Measurements from ENCODE around the gene PANK4. TPM values are rescaled to one million over a fixed set of nuclear protein-coding genes. Genes with fewer than 3 reads are reported as not detected.

The PANK4 gene
- total and polyA plus RNA-seq, 2 of the 8 experiments (the other 6 are each of a cell fraction or from before 2014, with no cell fraction given): 20.1 to 29.7 TPM

DNA sequence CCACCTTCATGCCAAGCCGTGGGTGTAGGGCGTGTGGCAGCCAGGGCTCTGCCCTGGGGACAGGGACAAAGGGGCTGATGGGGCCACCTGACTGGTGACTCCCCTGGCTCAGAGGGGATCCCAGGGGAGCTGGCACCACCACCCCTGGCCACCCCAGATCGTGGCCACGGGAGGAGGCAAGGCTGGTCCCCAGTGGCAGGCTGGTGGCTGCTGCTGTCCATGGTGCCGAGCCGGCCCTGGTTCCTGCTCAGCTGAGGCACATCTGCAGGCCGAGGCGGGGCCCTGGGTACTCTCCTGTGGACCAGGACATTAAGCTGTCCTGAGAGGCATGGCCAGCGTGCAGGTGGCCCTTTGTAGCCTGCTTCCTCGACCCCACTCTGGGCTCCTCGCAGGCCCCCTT, 43.8 kb downstream of the PANK4 start:
- POLR2A ChIA-PET (ENCODE audit: partially characterized antibody): no interaction called here
- H2BK20ac ChIP-seq (ENCODE audit: low read length): no peak overlapping the region
- no peak overlapping the region for H3K4me2 ChIP-seq (ENCODE audit: insufficient read depth in 1 of 2, low read depth in 2 of 2, low read length in 2 of 2)

More for the DNA sequence above, 43.8 kb downstream of the PANK4 start:
- Histone ChIP-seq H2AFZ (ENCODE audit: low read length) (no peak overlapping the region), H3K23me2 (ENCODE audit: low read depth, low read length) (no peaks in the 10 kb centered on the region; the same call in 1 of the 2 replicates), H4K5ac (ENCODE audit: insufficient read length, low read depth, low read length) (no peak overlapping the region), H4K91ac (replicated peaks; ENCODE audit: insufficient read length, low read length) (no peak overlapping the region), H3K23ac (ENCODE audit: insufficient read length) (no peak overlapping the region), H4K8ac (ENCODE audit: extremely low read depth, insufficient read depth, low read length) (peak overlapping the region; percentile 14; the same call in 1 of the 2 replicates), H2BK15ac (ENCODE audit: low read length) (no peak overlapping the region), H2BK12ac (ENCODE audit: low read depth, low read length) (no peak overlapping the region; the same call in 1 of the 2 replicates), H3K18ac (ENCODE audit: extremely low read depth, low read length) (no peak overlapping the region), H3K56ac (replicated peaks; ENCODE audit: insufficient read length, low read depth, low read length) (no peak overlapping the region), H3K79me2 (ENCODE audit: control insufficient read depth in 1 of 2, insufficient read depth in 2 of 2, low read length in 2 of 2) (no peaks in the 10 kb centered on the region), H3K27ac (ENCODE audit: low read depth, low read length) (no peak overlapping the region), H3K14ac (ENCODE audit: insufficient read length) (no peak overlapping the region), H3K9ac (replicated peaks in 1 of 4; ENCODE audit: extremely low read depth in 1 of 4, low read depth in 3 of 4, low read length in 3 of 4) (no peak overlapping the region), H3K9me3 (ENCODE audit: insufficient read depth in 2 of 2, low read depth in 1 of 2, low read length in 1 of 2) (peaks cover 0 to 10% of the 10 kb centered on the region in 2 experiments; a peak in 1 of 4 replicates), H2AK5ac (ENCODE audit: low read depth, low read length) (no peak overlapping the region), H3K4me1 (replicated peaks in 1 of 4; ENCODE audit: control insufficient read depth in 3 of 4, insufficient read depth in 4 of 4, low read length in 3 of 4) (no peaks in the 10 kb centered on the region; a peak in 1 of 7 replicates), H3K4me3 (ENCODE audit: extremely low read depth in 1 of 4, insufficient read depth in 2 of 4, low read depth in 3 of 4, low read length in 4 of 4) (no peak overlapping the region), H4K20me1 (replicated peaks in 1 of 2; ENCODE audit: control insufficient read depth in 1 of 2, insufficient read depth in 2 of 2, low read length in 2 of 2) (peaks cover 0 to 7% of the 10 kb centered on the region in 2 experiments), H3K4ac (replicated peaks; ENCODE audit: insufficient read length, low read depth, low read length) (no peak overlapping the region), H3K36me3 (ENCODE audit: control insufficient read depth in 2 of 4, insufficient read depth in 4 of 4, low read length in 3 of 4) (no peaks in the 10 kb centered on the region), H3K27me3 (replicated peaks in 1 of 4; ENCODE audit: control insufficient read depth in 3 of 4, extremely low read depth in 1 of 4, insufficient read depth in 3 of 4, low read length in 3 of 4) (0 out of 7 replicates have a peak, but pooled peaks cover 0 to 2% (median 0%) of the 10 kb centered on the region in 4 experiments), H3K79me1 (ENCODE audit: low read depth, low read length) (no peaks in the 10 kb centered on the region), H2BK5ac (ENCODE audit: low read depth, low read length) (no peak overlapping the region), H2BK120ac (replicated peaks; ENCODE audit: low read depth, low read length) (no peak overlapping the region)
- CTCF ChIA-PET (ENCODE audit: partially characterized antibody): interaction anchor here (0.9 to 1.3 kb wide), 2 partner anchors 37 to 50 kb away, joined by 3 read pairs; no protein-coding TSS in a partner anchor
- 91% methylated on average over 11 of the region's 11 CpGs; no CpG with 5 or more reads in 1 of the 2 experiments for WGBS, 2 experiments (ENCODE audit: extremely low coverage in 1 of 2, insufficient coverage in 1 of 2, insufficient read length in 1 of 2, insufficient replicate concordance in 2 of 2, low coverage in 1 of 2, low lambda C conversion rate in 2 of 2, missing lambda C conversion rate in 1 of 2)
- TF ChIP-seq FOSL1 (IDR thresholded peaks at IDR 0.05; ENCODE audit: insufficient read depth, low read depth, low read length) (0 out of 2 replicates have a peak, but pooled peaks have one; percentile 10), TBP (IDR thresholded peaks at IDR 0.05; ENCODE audit: low read depth, low read length) (no peak), SUZ12 (IDR thresholded peaks at IDR 0.05; ENCODE audit: low read length) (no peak), RBBP5 (IDR thresholded peaks at IDR 0.05; ENCODE audit: borderline replicate concordance, low read depth, low read length) (no peak), EGR1 (IDR thresholded peaks at IDR 0.05; ENCODE audit: borderline replicate concordance, low read depth, low read length) (peak; percentile 64; the same call in 1 of the 2 replicates), GABPA (IDR thresholded peaks at IDR 0.05; ENCODE audit: borderline replicate concordance, insufficient read depth, low read length) (0 out of 2 replicates have a peak, but pooled peaks have one; percentile 17), CHD2 (IDR thresholded peaks at IDR 0.05; ENCODE audit: low read length) (no peak)
- FAIRE-seq (no peak), DNase-seq (ENCODE audit: low read depth in 1 of 2, low spot score in 2 of 2) (no peak)

Measured in H1 (cell line).